Hypothalamus (tissue), 51 donors: ENCODE data around the gene ATXN3L.

Experiments
- DNase-seq, 51 donors: peaks; one replicate each; lab custom pipeline; 2025; lab: John Stamatoyannopoulos, UW

Gene ATXN3L

GRCh38 chrX:13319953-13320352 is at the start of gene ATXN3L:
Gene ATXN3L, minus strand, starts transcription at chrX:13320053. Its CDS starts 119 bp downstream, at chrX:13319934.
- DNase-seq: no peak

- peak in 1 of 51 donors; percentile 12 for DNase-seq
Measured at GRCh38 chrX:13369256-13370030, 49.6 kb upstream of the ATXN3L start.

- no peak for DNase-seq
Measured at GRCh38 chrX:13367950-13368349, 48.1 kb upstream of the ATXN3L start.

- DNase-seq: no peak
Measured at GRCh38 chrX:13366698-13367097, 46.8 kb upstream of the ATXN3L start.

- DNase-seq: no peak
Measured at GRCh38 chrX:13365161-13365560, 45.3 kb upstream of the ATXN3L start.

GRCh38 chrX:13364230-13364857 is 44.5 kb upstream of the ATXN3L start:
- DNase-seq: no peak

- no peak for DNase-seq
Measured at GRCh38 chrX:13360146-13360545, 40.3 kb upstream of the ATXN3L start.

- DNase-seq: no peak
Measured at GRCh38 chrX:13357925-13358324, 38.1 kb upstream of the ATXN3L start.

GRCh38 chrX:13346646-13347045 is 26.8 kb upstream of the ATXN3L start:
- no peak for DNase-seq

- no peak for DNase-seq
Measured at GRCh38 chrX:13345438-13345837, 25.6 kb upstream of the ATXN3L start.

GRCh38 chrX:13345037-13345436 is 25.2 kb upstream of the ATXN3L start:
- no peak for DNase-seq

GRCh38 chrX:13341491-13342101 is 21.7 kb upstream of the ATXN3L start:
- DNase-seq: no peak

GRCh38 chrX:13340182-13340791 is 20.4 kb upstream of the ATXN3L start:
- no peak for DNase-seq

- DNase-seq: no peak
Measured at GRCh38 chrX:13339607-13340006, 19.8 kb upstream of the ATXN3L start.

GRCh38 chrX:13338996-13339515 is 19.2 kb upstream of the ATXN3L start:
- DNase-seq: no peak

GRCh38 chrX:13334491-13334890 is 14.6 kb upstream of the ATXN3L start:
- no peak for DNase-seq

- no peak for DNase-seq
Measured at GRCh38 chrX:13330446-13330845, 10.6 kb upstream of the ATXN3L start.

- DNase-seq: no peak
Measured at GRCh38 chrX:13327666-13328065, 7.8 kb upstream of the ATXN3L start.

- no peak for DNase-seq
Measured at GRCh38 chrX:13323241-13323640, 3.4 kb upstream of the ATXN3L start.

- no peak for DNase-seq
Measured at GRCh38 chrX:13317366-13317765, 2.5 kb downstream of the ATXN3L start.

GRCh38 chrX:13311560-13311959 is 8.3 kb downstream of the ATXN3L start:
- no peak for DNase-seq
